MCF 10A (cell line): ENCODE results near the gene EXD3. TPM values are rescaled to one million over a fixed set of nuclear protein-coding genes. Genes with fewer than 3 reads are reported as not detected.

ENCODE experiments used
- BruUV-seq: library from RNA; stranded (reverse); fragments of 400-500 nt; replicated peaks from 2 replicates; lab custom pipeline; 2021; lab: Mats Ljungman, UMichigan
- CTCF ChIA-PET: fragments of 300-600 bp; sonication (Branson Sonifier 250); formaldehyde crosslinking; extraction: SDS; loops from one replicate; lab custom pipeline; 2021; ENCODE audit warnings: antibody characterized with exemption, inconsistent platforms; lab: Yijun Ruan, JAX
- POLR2A ChIA-PET: fragments of 300-600, 350-650 bp; sonication (Branson Sonifier 250); formaldehyde crosslinking; extraction: SDS; loops from one replicate; lab custom pipeline; 2020; ENCODE audit warnings: antibody characterized with exemption, inconsistent platforms; lab: Yijun Ruan, JAX
- DNase-seq: peaks from one replicate; pipeline ENCODE4 v3.0.0-alpha.2; 2018; ENCODE audit not compliant: unreplicated experiment
- H3K27ac Mint-ChIP-seq: one replicate; pipeline ENCODE4 v1.8.0; 2022; ENCODE audit warnings: mild to moderate bottlenecking, low read depth, mixed read lengths; ENCODE audit not compliant: unreplicated experiment
- H3K27me3 Mint-ChIP-seq: one replicate; pipeline ENCODE4 v1.8.0; 2022; ENCODE audit warnings: mixed read lengths; ENCODE audit not compliant: insufficient read depth, unreplicated experiment
- H3K36me3 Mint-ChIP-seq: one replicate; pipeline ENCODE4 v1.8.0; 2022; ENCODE audit warnings: mild to moderate bottlenecking, moderate library complexity, mixed read lengths; ENCODE audit not compliant: insufficient read depth, unreplicated experiment
- H3K4me1 Mint-ChIP-seq: one replicate; pipeline ENCODE4 v1.8.0; 2022; ENCODE audit warnings: mixed read lengths; ENCODE audit not compliant: insufficient read depth, unreplicated experiment
- H3K4me3 Mint-ChIP-seq: one replicate; pipeline ENCODE4 v1.8.0; 2022; ENCODE audit warnings: mild to moderate bottlenecking, moderate library complexity, mixed read lengths; ENCODE audit not compliant: unreplicated experiment
- H3K9me3 Mint-ChIP-seq: one replicate; pipeline ENCODE4 v1.8.0; 2022; ENCODE audit warnings: mixed read lengths; ENCODE audit not compliant: unreplicated experiment
- CTCF ChIP-seq: fragments of 200-600 bp; IDR thresholded peaks from one replicate; pipeline ENCODE4 v1.8.0; 2022; ENCODE audit warnings: antibody characterized with exemption, mild to moderate bottlenecking; ENCODE audit not compliant: unreplicated experiment
- intact Hi-C: fragments of 100-400 bp; cut with micrococcal nuclease; formaldehyde crosslinking; loops from 2 replicates; pipeline ENCODE4 v1.14.1; 2022
- total RNA-seq: library from RNA; stranded (reverse); gene quantifications from 2 replicates; pipeline ENCODE4 v1.2.3, GENCODE V29; 2022

Gene EXD3
- total RNA-seq, 1 experiment from 2014 or later: 17.1 TPM

GRCh38 chr9:137365552-137366444 lies 57.2 kb downstream of the EXD3 start:
- H3K27ac Mint-ChIP-seq: no peak overlapping the region
- ChIA-PET POLR2A (no interaction called here), CTCF (interaction anchor here (0.9 kb wide), 1 partner anchor 71 kb away, joined by 3 read pairs; no protein-coding TSS in a partner anchor)
- H3K4me1 Mint-ChIP-seq: no peaks in the 10 kb centered on the region
- no peaks in the 10 kb centered on the region for H3K27me3 Mint-ChIP-seq
- H3K36me3 Mint-ChIP-seq: no peaks in the 10 kb centered on the region
- BruUV-seq: no TSS peak
- no peak for DNase-seq
- H3K4me3 Mint-ChIP-seq: no peak overlapping the region
- no peak for TF ChIP-seq CTCF
- intact Hi-C loops: no loop called here
- no peaks in the 10 kb centered on the region for H3K9me3 Mint-ChIP-seq

GRCh38 chr9:137365056-137365455 lies 57.9 kb downstream of the EXD3 start:
- Mint-ChIP-seq H3K27ac (no peak overlapping the region), H3K4me3 (no peak overlapping the region), H3K4me1 (no peaks in the 10 kb centered on the region), H3K9me3 (no peaks in the 10 kb centered on the region), H3K27me3 (no peaks in the 10 kb centered on the region), H3K36me3 (no peaks in the 10 kb centered on the region)
- TF ChIP-seq CTCF: no peak
- intact Hi-C loops: no loop called here
- ChIA-PET CTCF (interaction anchor here (0.7 kb wide), 1 partner anchor 97 kb away, joined by 3 read pairs; no protein-coding TSS in a partner anchor), POLR2A (no interaction called here)
- DNase-seq: no peak
- no TSS peak for BruUV-seq

- ChIA-PET CTCF (no interaction called here), POLR2A (no interaction called here)
- no peak for TF ChIP-seq CTCF
- Mint-ChIP-seq H3K4me3 (no peak overlapping the region), H3K36me3 (no peaks in the 10 kb centered on the region), H3K27me3 (no peaks in the 10 kb centered on the region), H3K4me1 (no peaks in the 10 kb centered on the region), H3K9me3 (peaks cover 10% of the 10 kb centered on the region), H3K27ac (no peak overlapping the region)
- intact Hi-C loops: no loop called here
- no TSS peak for BruUV-seq
- no peak for DNase-seq
Measured at GRCh38 chr9:137359850-137360249, 63.1 kb downstream of the EXD3 start.

- no peaks in the 10 kb centered on the region for H3K4me1 Mint-ChIP-seq
- H3K4me3 Mint-ChIP-seq: no peak overlapping the region
- intact Hi-C loops: no loop called here
- H3K27me3 Mint-ChIP-seq: no peaks in the 10 kb centered on the region
- H3K36me3 Mint-ChIP-seq: no peaks in the 10 kb centered on the region
- H3K9me3 Mint-ChIP-seq: peaks cover 10% of the 10 kb centered on the region
- no peak for DNase-seq
- ChIA-PET CTCF (no interaction called here), POLR2A (no interaction called here)
- TF ChIP-seq CTCF: no peak
- no peak overlapping the region for H3K27ac Mint-ChIP-seq
- no TSS peak for BruUV-seq
Measured at GRCh38 chr9:137358126-137358525, 64.8 kb downstream of the EXD3 start.
